Activated T-cell treated with anti-CD3 and anti-CD28 coated beads, Interleukin-2, amount 50 U/mL, for 24 hours (primary cell): ENCODE measurements around the gene SLC15A3.

Source experiments
- DNase-seq: peaks from one replicate; pipeline ENCODE4 v3.0.0-alpha.2; 2020
- H3K27ac Mint-ChIP-seq: 2 replicates; pipeline ENCODE4 v1.8.0; 2020; ENCODE audit warnings: mild to moderate bottlenecking, mixed read lengths
- H3K27me3 Mint-ChIP-seq: 2 replicates; pipeline ENCODE4 v1.8.0; 2020; ENCODE audit warnings: mixed read lengths
- H3K36me3 Mint-ChIP-seq: 2 replicates; pipeline ENCODE4 v1.8.0; 2020; ENCODE audit warnings: low read depth, mixed read lengths
- H3K4me1 Mint-ChIP-seq: 2 replicates; pipeline ENCODE4 v1.8.0; 2020; ENCODE audit warnings: low read depth, mixed read lengths
- H3K4me3 Mint-ChIP-seq: 2 replicates; pipeline ENCODE4 v1.8.0; 2020; ENCODE audit warnings: mild to moderate bottlenecking, moderate library complexity, mixed read lengths
- H3K9me3 Mint-ChIP-seq: 2 replicates; pipeline ENCODE4 v1.8.0; 2020; ENCODE audit warnings: mixed read lengths

Gene SLC15A3

GRCh38 chr11:60968223-60968622 lies 16.2 kb upstream of the SLC15A3 start:
- H3K36me3 Mint-ChIP-seq = peaks cover 19% of the 10 kb centered on the region
- H3K27ac Mint-ChIP-seq = no peak overlapping the region
- no peak overlapping the region for H3K4me3 Mint-ChIP-seq
- peaks cover 4% of the 10 kb centered on the region for H3K9me3 Mint-ChIP-seq
- H3K27me3 Mint-ChIP-seq = no peaks in the 10 kb centered on the region
- no peak for DNase-seq
- peaks cover 16% of the 10 kb centered on the region for H3K4me1 Mint-ChIP-seq

GRCh38 chr11:60966890-60967289 lies 14.9 kb upstream of the SLC15A3 start:
- Mint-ChIP-seq H3K9me3 (peaks cover 4% of the 10 kb centered on the region), H3K27me3 (no peaks in the 10 kb centered on the region), H3K4me3 (no peak overlapping the region), H3K27ac (no peak overlapping the region), H3K4me1 (peaks cover 16% of the 10 kb centered on the region), H3K36me3 (peaks cover 6% of the 10 kb centered on the region)
- no peak for DNase-seq

- Mint-ChIP-seq H3K27me3 (peaks cover 3% of the 10 kb centered on the region), H3K27ac (no peak overlapping the region)
Observed at GRCh38 chr11:60964801-60965200, 12.8 kb upstream of the SLC15A3 start.

GRCh38 chr11:60960405-60960804 lies 8.4 kb upstream of the SLC15A3 start:
- Mint-ChIP-seq H3K36me3 (no peaks in the 10 kb centered on the region), H3K27me3 (peaks cover 6% of the 10 kb centered on the region), H3K4me1 (no peaks in the 10 kb centered on the region), H3K27ac (no peak overlapping the region), H3K4me3 (no peak overlapping the region), H3K9me3 (no peaks in the 10 kb centered on the region)
- no peak for DNase-seq

More at GRCh38 chr11:60964801-60965200, 12.8 kb upstream of the SLC15A3 start:
- Mint-ChIP-seq H3K4me1 (no peaks in the 10 kb centered on the region), H3K4me3 (no peak overlapping the region), H3K36me3 (no peaks in the 10 kb centered on the region), H3K9me3 (peaks cover 4% of the 10 kb centered on the region)
- no peak for DNase-seq

- no peaks in the 10 kb centered on the region for H3K9me3 Mint-ChIP-seq
- DNase-seq = no peak
- H3K36me3 Mint-ChIP-seq = no peaks in the 10 kb centered on the region
- H3K27me3 Mint-ChIP-seq = peaks cover 6% of the 10 kb centered on the region
- no peak overlapping the region for H3K4me3 Mint-ChIP-seq
- H3K4me1 Mint-ChIP-seq = no peaks in the 10 kb centered on the region
- no peak overlapping the region for H3K27ac Mint-ChIP-seq
Observed at GRCh38 chr11:60959431-60959830, 7.5 kb upstream of the SLC15A3 start.

- no peaks in the 10 kb centered on the region for H3K36me3 Mint-ChIP-seq
- peaks cover 9% of the 10 kb centered on the region for H3K4me1 Mint-ChIP-seq
- no peak overlapping the region for H3K27ac Mint-ChIP-seq
- H3K9me3 Mint-ChIP-seq = no peaks in the 10 kb centered on the region
- H3K4me3 Mint-ChIP-seq = no peak overlapping the region
- H3K27me3 Mint-ChIP-seq = peaks cover 14% of the 10 kb centered on the region
- no peak for DNase-seq
Observed at GRCh38 chr11:60957188-60957587, 5.2 kb upstream of the SLC15A3 start.

- H3K36me3 Mint-ChIP-seq = no peaks in the 10 kb centered on the region
- H3K4me1 Mint-ChIP-seq = peaks cover 17% of the 10 kb centered on the region
- H3K27ac Mint-ChIP-seq = no peak overlapping the region
- no peaks in the 10 kb centered on the region for H3K9me3 Mint-ChIP-seq
- no peak overlapping the region for H3K4me3 Mint-ChIP-seq
- peaks cover 21% of the 10 kb centered on the region for H3K27me3 Mint-ChIP-seq
- no peak for DNase-seq
Observed at GRCh38 chr11:60955571-60955970, 3.6 kb upstream of the SLC15A3 start.

GRCh38 chr11:60954421-60954820 lies 2.4 kb upstream of the SLC15A3 start:
- no peak overlapping the region for H3K4me3 Mint-ChIP-seq
- H3K27ac Mint-ChIP-seq = no peak overlapping the region
- H3K36me3 Mint-ChIP-seq = no peaks in the 10 kb centered on the region

GRCh38 chr11:60953781-60954180 lies 1.8 kb upstream of the SLC15A3 start:
- Mint-ChIP-seq H3K27ac (no peak overlapping the region), H3K9me3 (no peaks in the 10 kb centered on the region), H3K27me3 (peaks cover 18% of the 10 kb centered on the region), H3K4me1 (peaks cover 23% of the 10 kb centered on the region), H3K36me3 (no peaks in the 10 kb centered on the region), H3K4me3 (no peak overlapping the region)
- DNase-seq = no peak

More at GRCh38 chr11:60954421-60954820, 2.4 kb upstream of the SLC15A3 start:
- Mint-ChIP-seq H3K9me3 (no peaks in the 10 kb centered on the region), H3K27me3 (peaks cover 18% of the 10 kb centered on the region), H3K4me1 (peaks cover 23% of the 10 kb centered on the region)
- no peak for DNase-seq

GRCh38 chr11:60952742-60953170 lies 780 bp upstream of the SLC15A3 start:
- Mint-ChIP-seq H3K27me3 (peaks cover 18% of the 10 kb centered on the region), H3K36me3 (no peaks in the 10 kb centered on the region), H3K27ac (no peak overlapping the region), H3K4me3 (peak overlapping the region; percentile 71), H3K4me1 (peaks cover 27% of the 10 kb centered on the region), H3K9me3 (no peaks in the 10 kb centered on the region)
- DNase-seq = no peak

- Mint-ChIP-seq H3K4me1 (peaks cover 27% of the 10 kb centered on the region), H3K9me3 (no peaks in the 10 kb centered on the region), H3K27ac (peak overlapping the region; percentile 84), H3K27me3 (peaks cover 18% of the 10 kb centered on the region), H3K36me3 (no peaks in the 10 kb centered on the region), H3K4me3 (peak overlapping the region; percentile 71)
- no peak for DNase-seq
Observed at GRCh38 chr11:60951606-60951903, 421 bp downstream of the SLC15A3 start.

- Mint-ChIP-seq H3K27ac (no peak overlapping the region), H3K4me1 (peaks cover 27% of the 10 kb centered on the region), H3K4me3 (no peak overlapping the region), H3K36me3 (no peaks in the 10 kb centered on the region), H3K27me3 (peaks cover 18% of the 10 kb centered on the region), H3K9me3 (no peaks in the 10 kb centered on the region)
- peak; percentile 65 for DNase-seq
Observed at GRCh38 chr11:60950933-60951605, 907 bp downstream of the SLC15A3 start.

GRCh38 chr11:60950024-60950423 lies 2.0 kb downstream of the SLC15A3 start:
- peak overlapping the region; percentile 41 for H3K4me3 Mint-ChIP-seq
- no peaks in the 10 kb centered on the region for H3K9me3 Mint-ChIP-seq
- peak overlapping the region; percentile 72 for H3K27ac Mint-ChIP-seq
- peaks cover 18% of the 10 kb centered on the region for H3K27me3 Mint-ChIP-seq
- no peaks in the 10 kb centered on the region for H3K36me3 Mint-ChIP-seq
- H3K4me1 Mint-ChIP-seq = peaks cover 27% of the 10 kb centered on the region
- DNase-seq = no peak

GRCh38 chr11:60948250-60948649 lies 3.7 kb downstream of the SLC15A3 start:
- no peaks in the 10 kb centered on the region for H3K9me3 Mint-ChIP-seq
- H3K27me3 Mint-ChIP-seq = peaks cover 18% of the 10 kb centered on the region
- peaks cover 27% of the 10 kb centered on the region for H3K4me1 Mint-ChIP-seq
- no peaks in the 10 kb centered on the region for H3K36me3 Mint-ChIP-seq
- no peak for DNase-seq
- no peak overlapping the region for H3K27ac Mint-ChIP-seq
- H3K4me3 Mint-ChIP-seq = no peak overlapping the region

- Mint-ChIP-seq H3K4me3 (no peak overlapping the region), H3K36me3 (no peaks in the 10 kb centered on the region), H3K27ac (no peak overlapping the region), H3K9me3 (no peaks in the 10 kb centered on the region), H3K4me1 (peaks cover 22% of the 10 kb centered on the region), H3K27me3 (peaks cover 15% of the 10 kb centered on the region)
- DNase-seq = no peak
Observed at GRCh38 chr11:60947700-60948099, 4.3 kb downstream of the SLC15A3 start.
